GM23338 (cell line): Measurements from ENCODE around the gene DCHS1. TPM values are rescaled to one million over a fixed set of nuclear protein-coding genes. Genes with fewer than 3 reads are reported as not detected.

ENCODE experiments used
- ATAC-seq: fragments of 200-7000 bp; cut with Tn5 transposase; 3 replicates; pipeline ENCODE4 v1.9.1; 2020
- DNase-seq: peaks from one replicate; pipeline ENCODE4 v3.0.0-alpha.2; 2015; ENCODE audit warnings: low spot score
- H2AFZ ChIP-seq: fragments of 200-600 bp; sonication (generic); 2 replicates; pipeline ENCODE4 v1.8.0; 2016; ENCODE audit warnings: antibody characterized with exemption, mild to moderate bottlenecking, moderate library complexity
- H3F3A ChIP-seq: fragments of 200-600 bp; sonication (generic); replicated peaks from 2 replicates; pipeline ENCODE4 v1.8.0; 2017; ENCODE audit warnings: antibody characterized with exemption, mixed run types, low read depth
- H3K27ac ChIP-seq: fragments of 200-600 bp; sonication (generic); 2 replicates; pipeline ENCODE4 v1.6.1; 2016; ENCODE audit warnings: low read depth
- H3K27me3 ChIP-seq: fragments of 200-600 bp; sonication (generic); 2 replicates; pipeline ENCODE4 v1.8.0; 2016; ENCODE audit warnings: mild to moderate bottlenecking, mixed run types, moderate library complexity; ENCODE audit not compliant: insufficient read depth
- H3K36me3 ChIP-seq: fragments of 200-600 bp; sonication (generic); 2 replicates; pipeline ENCODE4 v1.8.0; 2016; ENCODE audit warnings: mild to moderate bottlenecking; ENCODE audit not compliant: insufficient read depth
- H3K4me1 ChIP-seq: fragments of 200-600 bp; sonication (generic); 2 replicates; pipeline ENCODE4 v1.8.0; 2016; ENCODE audit warnings: mild to moderate bottlenecking, moderate library complexity; ENCODE audit not compliant: insufficient read depth
- H3K4me2 ChIP-seq: fragments of 200-600 bp; sonication (generic); 2 replicates; pipeline ENCODE4 v1.7.1; 2017; ENCODE audit warnings: mixed run types
- H3K4me3 ChIP-seq: fragments of 200-600 bp; sonication (generic); 2 replicates; pipeline ENCODE4 v1.6.1; 2016; ENCODE audit warnings: mixed run types
- H3K79me2 ChIP-seq: fragments of 200-600 bp; sonication (generic); replicated peaks from 2 replicates; pipeline ENCODE4 v1.8.0; 2017; ENCODE audit warnings: mild to moderate bottlenecking; ENCODE audit not compliant: insufficient read depth
- H3K9me2 ChIP-seq: fragments of 200-600 bp; sonication (generic); 2 replicates; pipeline ENCODE4 v1.8.0; 2017; ENCODE audit not compliant: insufficient read depth
- H4K20me1 ChIP-seq: fragments of 200-600 bp; sonication (generic); replicated peaks from 2 replicates; pipeline ENCODE4 v1.8.0; 2017; ENCODE audit warnings: mild to moderate bottlenecking; ENCODE audit not compliant: insufficient read depth
- H3K27ac Mint-ChIP-seq: 2 replicates; pipeline ENCODE4 v1.8.0; 2020; ENCODE audit warnings: inconsistent platforms, mild to moderate bottlenecking, moderate library complexity, mixed read lengths
- H3K27me3 Mint-ChIP-seq: 3 replicates; pipeline ENCODE4 v1.8.0; 2022; ENCODE audit warnings: low read depth, mild to moderate bottlenecking, moderate library complexity, mixed read lengths, inconsistent platforms; ENCODE audit not compliant: insufficient read depth, poor library complexity
- H3K36me3 Mint-ChIP-seq: 3 replicates; pipeline ENCODE4 v1.8.0; 2021; ENCODE audit warnings: low read depth, mild to moderate bottlenecking, inconsistent platforms, moderate library complexity, mixed read lengths
- H3K4me1 Mint-ChIP-seq: 3 replicates; pipeline ENCODE4 v1.8.0; 2020; ENCODE audit warnings: mild to moderate bottlenecking, inconsistent platforms, mixed read lengths
- H3K4me3 Mint-ChIP-seq: 3 replicates; pipeline ENCODE4 v1.8.0; 2021; ENCODE audit warnings: moderate library complexity, mild to moderate bottlenecking, inconsistent platforms, mixed read lengths
- H3K9me3 Mint-ChIP-seq: 3 replicates; pipeline ENCODE4 v1.8.0; 2020; ENCODE audit warnings: moderate library complexity, mild to moderate bottlenecking, inconsistent platforms, mixed read lengths
- ETS1 ChIP-seq: IDR thresholded peaks from 2 replicates; pipeline ENCODE4 v1.6.1; 2016; ENCODE audit warnings: antibody characterized with exemption
- POLR2AphosphoS5 ChIP-seq: IDR thresholded peaks from 2 replicates; pipeline ENCODE4 v1.6.1; 2016; ENCODE audit warnings: antibody characterized with exemption, low read depth
- ZNF114 ChIP-seq: fragments of 250-450 bp; sonication (Bioruptor Pico); IDR thresholded peaks from 2 replicates; pipeline ENCODE4 v1.5.0; 2020; ENCODE audit warnings: mild to moderate bottlenecking, moderate library complexity
- ZNF462 ChIP-seq: fragments of 250-450 bp; sonication (Bioruptor Pico); IDR thresholded peaks from 2 replicates; pipeline ENCODE4 v1.5.0; 2020; ENCODE audit warnings: mild to moderate bottlenecking, moderate library complexity
- polyA plus RNA-seq: library from polyadenylated mRNA; unstranded; fragments of >200 nt; fragmentation: Nextera tagmentation; extraction: Ambion mirVana; gene quantifications from 2 replicates; pipeline ENCODE4 v1.2.1, GENCODE V29; 2016
- total RNA-seq: library from RNA; depleted of rRNA; stranded (reverse); fragments of >200 nt; shearing (Covaris generic); gene quantifications from 2 replicates; pipeline ENCODE4 v1.2.3, GENCODE V29; 2014

The DCHS1 gene
- total and polyA plus RNA-seq, 2 experiments from 2014 or later = 2.3 to 20.7 TPM

DNA sequence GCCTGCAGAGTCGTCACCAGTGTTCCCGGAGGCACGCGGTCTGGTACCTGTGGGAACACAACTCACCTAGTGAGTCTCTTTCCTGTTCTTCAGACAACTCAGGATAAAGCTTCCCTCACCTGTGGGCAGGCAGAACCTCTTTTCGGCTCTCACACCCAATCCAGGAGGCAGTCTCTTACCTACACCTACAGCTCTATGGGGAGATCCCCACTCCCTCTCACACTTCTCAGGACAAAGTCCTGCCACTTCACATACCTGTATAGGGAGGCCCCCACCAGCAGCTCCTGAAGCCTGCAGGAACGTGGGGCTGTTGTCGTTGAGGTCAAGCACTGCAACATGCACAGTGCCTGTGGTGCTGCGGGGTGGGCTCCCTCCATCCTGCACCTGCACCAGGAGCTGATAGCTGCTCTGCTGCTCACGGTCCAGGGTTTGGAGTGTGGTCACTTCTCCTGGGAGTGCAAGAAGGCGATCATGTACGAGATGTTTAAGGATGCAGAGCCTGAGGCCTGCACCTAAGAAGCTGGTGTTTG lies 24.2 kb downstream of the DCHS1 start:
- peak overlapping the region; percentile 38 for H3K4me3 Mint-ChIP-seq
- no peak overlapping the region for H3K27ac Mint-ChIP-seq
- peaks cover 8% of the 10 kb centered on the region; the same call in 2 of the 3 replicates for H3K36me3 Mint-ChIP-seq

More for the DNA sequence above, 24.2 kb downstream of the DCHS1 start:
- Histone ChIP-seq H3K4me2 (no peak overlapping the region), H4K20me1 (no peaks in the 10 kb centered on the region), H3K4me3 (no peak overlapping the region), H2AFZ (no peak overlapping the region), H3K27ac (no peak overlapping the region), H3K36me3 (no peaks in the 10 kb centered on the region), H3K27me3 (peaks cover 40% of the 10 kb centered on the region), H3K9me2 (no peaks in the 10 kb centered on the region), H3K4me1 (no peaks in the 10 kb centered on the region; the same call in 1 of the 2 replicates), H3K79me2 (no peaks in the 10 kb centered on the region), H3F3A (no peaks in the 10 kb centered on the region; the same call in 1 of the 2 replicates)
- TF ChIP-seq ZNF462 = no peak
- no peak for TF ChIP-seq POLR2AphosphoS5
- no peak for TF ChIP-seq ETS1
- TF ChIP-seq ZNF114 (CRISPR knock-in tag) = no peak
- ATAC-seq (no peak), DNase-seq (no peak)
- no peaks in the 10 kb centered on the region; the same call in 2 of the 3 replicates for H3K9me3 Mint-ChIP-seq
- peaks cover 31% of the 10 kb centered on the region for H3K27me3 Mint-ChIP-seq
- H3K4me1 Mint-ChIP-seq = peaks cover 9% of the 10 kb centered on the region
